Measurements from ENCODE around the gene NLRC5.

The NLRC5 gene

GRCh38 chr16:57054771-57055170 is 65.4 kb downstream of the NLRC5 start:
- no peaks in the 10 kb centered on the region for H3K79me2 ChIP-seq (ENCODE audit: insufficient read depth, low read length)
- no peaks in the 10 kb centered on the region for H3K36me3 ChIP-seq (ENCODE audit: insufficient read depth, low read length)
- no peaks in the 10 kb centered on the region for H3K27me3 ChIP-seq (ENCODE audit: insufficient read depth, low read length)
- H3F3A ChIP-seq (ENCODE audit: insufficient read depth, low read length) = no peaks in the 10 kb centered on the region
- H2AFZ ChIP-seq (ENCODE audit: low read length) = no peak overlapping the region
- H3K27ac ChIP-seq (ENCODE audit: low read depth, low read length, poor library complexity, severe bottlenecking) = no peak overlapping the region
- H3K4me2 ChIP-seq (ENCODE audit: low read length) = no peak overlapping the region
- no peak overlapping the region for H3K4me3 ChIP-seq (ENCODE audit: low read depth, low read length, poor library complexity, severe bottlenecking)
- no peaks in the 10 kb centered on the region for H3K9me3 ChIP-seq (ENCODE audit: low read length)
- H4K20me1 ChIP-seq (ENCODE audit: insufficient read depth, low read length) = no peaks in the 10 kb centered on the region
- no peaks in the 10 kb centered on the region for H3K4me1 ChIP-seq (ENCODE audit: insufficient read depth, low read length, severe bottlenecking)
- no peak overlapping the region for H3K9ac ChIP-seq (ENCODE audit: low read length)
- TF ChIP-seq CTCF (IDR thresholded peaks at IDR 0.05; ENCODE audit: low read length) (no peak), EZH2 (IDR thresholded peaks at IDR 0.05; ENCODE audit: borderline replicate concordance, low read length) (no peak)
- no peaks in the 10 kb centered on the region for H3K9me2 ChIP-seq (ENCODE audit: low read depth, low read length)

GRCh38 chr16:57055671-57056070 is 66.3 kb downstream of the NLRC5 start:
- Histone ChIP-seq H3K9me2 (ENCODE audit: low read depth, low read length) (no peaks in the 10 kb centered on the region), H3K27me3 (ENCODE audit: insufficient read depth, low read length) (no peaks in the 10 kb centered on the region), H3K27ac (ENCODE audit: low read depth, low read length, poor library complexity, severe bottlenecking) (no peak overlapping the region), H3K4me1 (ENCODE audit: insufficient read depth, low read length, severe bottlenecking) (no peaks in the 10 kb centered on the region), H3F3A (ENCODE audit: insufficient read depth, low read length) (no peaks in the 10 kb centered on the region), H3K79me2 (ENCODE audit: insufficient read depth, low read length) (no peaks in the 10 kb centered on the region), H4K20me1 (ENCODE audit: insufficient read depth, low read length) (no peaks in the 10 kb centered on the region), H3K4me2 (ENCODE audit: low read length) (no peak overlapping the region), H3K9me3 (ENCODE audit: low read length) (no peaks in the 10 kb centered on the region), H2AFZ (ENCODE audit: low read length) (no peak overlapping the region), H3K9ac (ENCODE audit: low read length) (no peak overlapping the region), H3K36me3 (ENCODE audit: insufficient read depth, low read length) (no peaks in the 10 kb centered on the region), H3K4me3 (ENCODE audit: low read depth, low read length, poor library complexity, severe bottlenecking) (no peak overlapping the region)
- TF ChIP-seq EZH2 (IDR thresholded peaks at IDR 0.05; ENCODE audit: borderline replicate concordance, low read length) = no peak
- no peak for TF ChIP-seq CTCF (IDR thresholded peaks at IDR 0.05; ENCODE audit: low read length)

- Histone ChIP-seq H4K20me1 (ENCODE audit: insufficient read depth, low read length) (no peaks in the 10 kb centered on the region), H3K4me1 (ENCODE audit: insufficient read depth, low read length, severe bottlenecking) (no peaks in the 10 kb centered on the region), H3K9me3 (ENCODE audit: low read length) (no peaks in the 10 kb centered on the region), H3K4me2 (ENCODE audit: low read length) (no peak overlapping the region), H3K9me2 (ENCODE audit: low read depth, low read length) (no peaks in the 10 kb centered on the region), H3F3A (ENCODE audit: insufficient read depth, low read length) (no peaks in the 10 kb centered on the region), H3K36me3 (ENCODE audit: insufficient read depth, low read length) (no peaks in the 10 kb centered on the region), H3K4me3 (ENCODE audit: low read depth, low read length, poor library complexity, severe bottlenecking) (no peak overlapping the region), H3K27ac (ENCODE audit: low read depth, low read length, poor library complexity, severe bottlenecking) (no peak overlapping the region), H2AFZ (ENCODE audit: low read length) (no peak overlapping the region), H3K9ac (ENCODE audit: low read length) (no peak overlapping the region), H3K79me2 (ENCODE audit: insufficient read depth, low read length) (no peaks in the 10 kb centered on the region), H3K27me3 (ENCODE audit: insufficient read depth, low read length) (no peaks in the 10 kb centered on the region)
- no peak for TF ChIP-seq EZH2 (IDR thresholded peaks at IDR 0.05; ENCODE audit: borderline replicate concordance, low read length)
- no peak for TF ChIP-seq CTCF (IDR thresholded peaks at IDR 0.05; ENCODE audit: low read length)
Measured at GRCh38 chr16:57058291-57058861, 69.0 kb downstream of the NLRC5 start.

Data from OCI-LY1 (cell line).